Motor neuron (in vitro differentiated cells): ENCODE results near the gene DCTN3. TPM values are rescaled to one million over a fixed set of nuclear protein-coding genes. Genes with fewer than 3 reads are reported as not detected.
A peak's percentile ranks its signal among the peaks of the same experiment; 100 is the strongest.

Source experiments
- ATAC-seq, 8 experiments: fragments of 200-7000 bp; cut with Tn5 transposase; replicated peaks in 6 of 8; 2 replicates each; pipeline ENCODE4 v1.8.0; 2021; ENCODE audit warnings: mild to moderate bottlenecking in 8 of 8, moderate library complexity in 8 of 8
- H3K27ac ChIP-seq, 2 donors: fragments of 250-450 bp; sonication (Bioruptor Pico); 2 replicates each; pipeline ENCODE4 v1.9.0; 2021; ENCODE audit warnings: antibody characterized with exemption in 2 of 2, mild to moderate bottlenecking in 2 of 2, moderate library complexity in 1 of 2
- H3K4me1 ChIP-seq, 2 donors: fragments of 250-450 bp; sonication (Bioruptor Pico); replicated peaks in 1 of 2; 2 replicates each; pipeline ENCODE4 v1.6.1; 2021; ENCODE audit warnings: antibody characterized with exemption in 2 of 2, mild to moderate bottlenecking in 2 of 2, moderate library complexity in 1 of 2
- H3K4me3 ChIP-seq, 5 donors: fragments of 250-450 bp; sonication (Bioruptor Pico); 2 replicates each; pipeline ENCODE4 v1.9.0; 2021; ENCODE audit warnings: antibody characterized with exemption in 5 of 5, mild to moderate bottlenecking in 5 of 5, moderate library complexity in 4 of 5
- WGBS, 10 experiments: fragments of 450-650 bp; shearing (Covaris generic); methylation state at CpG; one replicate each; pipeline ENCODE4 v1.0.0; 2022; 5-methylcytosine and 5-hydroxymethylcytosine counted together
- in situ Hi-C, 9 experiments: fragments of 400-800 bp; cut with MboI; loops; one replicate each; pipeline ENCODE4 v1.15.0; 2021; ENCODE audit warnings: low sequenced_read_pairs in 9 of 9, low pct_unique_long_range_greater_than_20kb in 2 of 9; ENCODE audit not compliant: unreplicated experiment in 9 of 9
- total RNA-seq, 8 experiments: library from RNA; unstranded; fragments of 300-600 nt; gene quantifications; 2 replicates each; pipeline versions ENCODE4 v1.2.3 to v1.2.4, GENCODE V29; 2022

DCTN3 gene
- total RNA-seq, 8 experiments from 2014 or later = 67.7 to 217 (median 176) TPM

DNA sequence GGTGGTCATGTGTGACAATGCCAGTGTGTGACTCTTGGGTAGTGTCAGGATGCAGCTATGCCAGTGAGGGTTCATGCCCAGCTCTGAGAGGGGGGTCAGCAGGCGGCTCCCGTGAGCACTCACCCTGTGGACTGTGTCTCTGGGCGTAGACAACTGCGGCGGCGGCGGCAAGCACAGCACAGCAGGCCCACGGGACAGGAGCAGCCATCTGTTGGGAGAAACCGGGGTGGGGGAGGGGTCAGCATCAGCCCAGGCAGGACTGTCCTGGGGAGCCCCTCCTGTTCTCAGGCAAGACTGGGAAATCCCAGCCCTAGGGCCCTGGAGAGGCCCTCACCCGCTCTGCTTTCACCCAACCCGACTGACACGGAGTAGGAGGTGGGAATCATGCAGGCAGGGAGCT, 51.5 kb downstream of the DCTN3 start:
- in situ Hi-C loops = no loop called here
- H3K4me3 ChIP-seq = no peak overlapping the region
- peak in 5 of 8 experiments; percentile 39 to 78 (median 64) for ATAC-seq
- H3K4me1 ChIP-seq = peaks cover 79 to 86% of the 10 kb centered on the region in 2 donors
- H3K27ac ChIP-seq = peak overlapping the region; percentile 40 to 66
- WGBS, 10 experiments = 63 to 100% (median 76%) methylated on average over 1 to 8 of the region's 12 CpGs; no CpG with 5 or more reads in 3 of the 10 experiments

DNA sequence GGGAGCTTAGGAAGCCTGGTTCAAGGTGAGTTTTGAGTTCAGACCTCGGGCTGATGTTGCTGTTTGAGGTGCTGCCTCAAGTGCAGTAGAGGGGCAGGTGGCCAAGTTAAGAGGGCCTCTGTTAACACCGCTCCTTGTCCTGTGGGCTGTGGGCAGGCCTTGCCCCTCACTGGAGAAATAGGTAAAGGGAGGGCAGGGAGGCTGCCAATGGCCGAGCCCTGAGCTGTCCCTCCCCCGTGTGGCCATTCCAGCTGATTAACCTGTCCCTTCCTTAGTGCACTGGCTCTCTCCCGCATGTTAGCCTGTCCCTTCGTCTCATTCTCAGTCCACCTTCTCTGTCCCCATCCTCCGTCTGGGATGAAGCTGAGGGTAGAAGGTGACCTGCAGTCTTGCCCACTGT, 52.2 kb downstream of the DCTN3 start:
- Histone ChIP-seq H3K27ac (peak overlapping the region; percentile 40 to 66), H3K4me1 (peaks cover 72 to 80% of the 10 kb centered on the region in 2 donors), H3K4me3 (no peak overlapping the region)
- ATAC-seq = no peak
- WGBS, 10 experiments = 78 to 83% (median 80%) methylated on average over 1 to 5 of the region's 7 CpGs; no CpG with 5 or more reads in 7 of the 10 experiments
- in situ Hi-C loops = no loop called here

DNA sequence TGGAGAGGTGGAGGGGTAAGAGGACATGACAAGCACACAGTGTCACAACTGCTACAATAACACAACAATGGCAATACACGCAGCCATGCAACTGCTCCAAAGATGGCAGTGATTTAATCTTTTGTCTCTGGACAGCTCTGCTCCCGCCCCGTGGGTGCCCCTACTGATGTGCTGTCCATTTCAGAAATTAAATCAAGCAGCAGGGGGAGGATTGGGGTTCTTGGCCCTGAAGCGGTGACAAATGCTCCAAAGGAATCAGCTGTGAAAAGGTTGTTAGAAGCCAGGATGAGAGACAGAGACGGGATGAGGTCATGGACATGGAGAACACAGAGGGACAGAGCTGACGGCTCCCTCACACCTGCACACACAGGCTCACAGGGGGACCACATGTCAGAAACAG, 53.3 kb downstream of the DCTN3 start:
- peak in 5 of 8 experiments; percentile 59 to 84 (median 76) for ATAC-seq
- Histone ChIP-seq H3K4me1 (peaks cover 64 to 68% of the 10 kb centered on the region in 2 donors), H3K4me3 (no peak overlapping the region), H3K27ac (peak overlapping the region; percentile 66 to 78)
- in situ Hi-C loops = no loop called here
- WGBS, 10 experiments = 0 to 71% (median 41%) methylated on average over 1 to 6 of the region's 6 CpGs; no CpG with 5 or more reads in 3 of the 10 experiments

DNA sequence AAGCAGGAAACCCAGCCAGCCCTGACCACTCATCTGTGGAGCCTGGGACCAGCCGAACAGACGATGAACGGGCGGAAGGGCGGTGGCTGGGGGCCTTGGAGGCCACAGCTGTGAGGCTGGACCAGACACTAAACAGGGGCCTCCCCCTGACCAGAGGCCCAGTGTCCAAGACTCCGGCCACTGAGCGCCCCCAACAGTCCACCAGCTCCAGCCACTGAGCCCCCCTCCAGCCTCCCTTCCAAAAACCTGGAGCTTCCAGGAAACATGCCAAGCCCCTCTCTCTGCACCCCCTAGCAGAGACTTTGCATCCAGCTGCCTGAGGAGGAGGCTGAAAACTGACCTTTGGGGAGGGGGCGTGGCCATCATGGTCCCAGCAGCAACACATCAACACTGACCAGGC, 54.0 kb downstream of the DCTN3 start:
- WGBS, 10 experiments = 60 to 100% (median 95%) methylated on average over 2 to 7 of the region's 8 CpGs; no CpG with 5 or more reads in 7 of the 10 experiments
- no peak for ATAC-seq
- no peak overlapping the region for H3K4me3 ChIP-seq
- peak overlapping the region; percentile 66 to 78 for H3K27ac ChIP-seq
- H3K4me1 ChIP-seq = peaks cover 64 to 68% of the 10 kb centered on the region in 2 donors
- in situ Hi-C loops = no loop called here

DNA sequence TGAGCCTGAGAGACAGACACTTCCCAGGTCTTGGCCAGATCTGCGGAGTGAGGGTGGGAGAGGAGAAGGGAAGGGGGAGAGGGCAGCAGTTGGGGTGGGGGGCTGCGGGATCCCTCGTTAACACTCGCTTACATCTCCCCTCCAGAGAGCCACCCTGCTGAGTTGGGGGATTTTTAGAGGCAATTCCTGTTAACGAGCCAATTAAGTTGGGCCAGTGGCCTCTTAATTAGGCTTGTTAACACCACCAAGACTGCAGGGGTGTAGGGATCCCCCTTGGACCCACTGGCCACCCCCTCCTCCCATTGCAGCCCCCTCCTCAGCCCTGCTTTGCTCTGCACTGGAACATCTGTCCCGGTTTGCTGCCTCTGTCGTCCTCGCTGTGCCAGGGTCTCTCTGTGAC, 54.4 kb downstream of the DCTN3 start:
- in situ Hi-C loops = no loop called here

DNA sequence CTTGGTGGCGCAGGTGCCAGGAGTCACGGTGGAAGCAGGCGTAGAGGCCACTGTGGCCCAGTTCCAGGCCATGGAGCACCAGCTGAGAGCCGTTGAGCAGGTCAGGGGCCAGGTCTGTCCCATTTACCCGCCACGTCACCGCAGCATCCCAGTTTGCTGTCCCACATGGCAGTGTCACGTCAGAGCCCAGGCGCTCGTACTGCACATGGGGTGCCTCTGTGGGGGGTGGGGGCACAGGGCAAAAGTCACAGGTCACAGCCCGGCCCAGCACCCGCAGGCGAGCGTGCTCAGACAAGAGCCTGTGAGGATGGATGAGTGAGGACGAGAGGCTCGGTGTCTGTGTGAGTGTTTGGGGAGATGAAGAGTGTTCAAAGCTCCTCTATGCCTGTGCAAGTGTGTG, 55.7 kb downstream of the DCTN3 start:
- Histone ChIP-seq H3K27ac (no peak overlapping the region), H3K4me1 (peaks cover 64 to 68% of the 10 kb centered on the region in 2 donors), H3K4me3 (no peak overlapping the region)
- no peak for ATAC-seq
- WGBS, 10 experiments = 30 to 100% (median 96%) methylated on average over 1 to 5 of the region's 16 CpGs; no CpG with 5 or more reads in 3 of the 10 experiments
- in situ Hi-C loops = no loop called here

More for the DNA sequence above, 54.4 kb downstream of the DCTN3 start:
- Histone ChIP-seq H3K27ac (peak overlapping the region; percentile 66 to 78), H3K4me1 (peaks cover 64 to 68% of the 10 kb centered on the region in 2 donors), H3K4me3 (no peak overlapping the region)
- no CpG with 5 or more reads among the region's 8 CpGs for WGBS, 10 experiments
- no peak for ATAC-seq

Other genes with a start within 250 kb of the DCTN3 start
- gene MYORG, start 243.6 kb downstream of the DCTN3 start, total RNA-seq = 10 to 100 TPM in 1 of 8 experiments, 1 to 10 TPM in 5, under 1 TPM in 2; 0.31 to 11.4 (median 2.4) TPM
- 10 to 100 TPM in 6 of 8 experiments, 1 to 10 TPM in 2; 7.5 to 55.6 (median 41.0) TPM for gene FAM219A, start 161.9 kb downstream of the DCTN3 start, total RNA-seq
- gene DNAI1, start 161.7 kb downstream of the DCTN3 start, total RNA-seq = 10 to 100 TPM in 1 of 8 experiments, 1 to 10 TPM in 6, under 1 TPM in 1; 0.61 to 11.5 (median 2.4) TPM
- 10 to 100 TPM in 6 of 8 experiments, 1 to 10 TPM in 2; 3.9 to 25.4 (median 18.8) TPM for gene ENHO, start 97.5 kb downstream of the DCTN3 start, total RNA-seq
- 10 to 100 TPM in 5 of 8 experiments, under 1 TPM in 3; 0.35 to 72.4 (median 25.6) TPM for gene CNTFR, start 30.8 kb downstream of the DCTN3 start, total RNA-seq
- gene RPP25L, start 8.4 kb downstream of the DCTN3 start, total RNA-seq = 10 to 100 TPM; 17.4 to 64.0 (median 24.0) TPM
- under 1 TPM in 4 of 8 experiments, not detected in 4; 0.05 to 0.71 (median 0.16) TPM for gene ARID3C, start 8.6 kb upstream of the DCTN3 start, total RNA-seq
- 100 to 1,000 TPM in 1 of 8 experiments, 10 to 100 TPM in 7; 22.7 to 123 (median 41.2) TPM for gene SIGMAR1, start 17.3 kb upstream of the DCTN3 start, total RNA-seq
- gene GALT, start 26.2 kb upstream of the DCTN3 start, total RNA-seq = 10 to 100 TPM; 25.4 to 59.7 (median 34.1) TPM
- gene IL11RA, start 31.7 kb upstream of the DCTN3 start, total RNA-seq = 10 to 100 TPM in 7 of 8 experiments, 1 to 10 TPM in 1; 6.7 to 20.7 (median 12.7) TPM
- gene CCL27, start 42.2 kb upstream of the DCTN3 start, total RNA-seq = 1 to 10 TPM in 3 of 8 experiments, not detected in 5; 1.7 to 2.0 (median 1.8) TPM
- under 1 TPM in 1 of 8 experiments, not detected in 7; 0.38 TPM for gene CCL19, start 70.8 kb upstream of the DCTN3 start, total RNA-seq
- gene CCL21, start 89.6 kb upstream of the DCTN3 start, total RNA-seq = 1 to 10 TPM in 1 of 8 experiments, under 1 TPM in 2, not detected in 5; 0.22 to 1.3 (median 0.76) TPM